HepG2 (cell line): Measurements from ENCODE around the gene NARF. TPM values are rescaled to one million over a fixed set of nuclear protein-coding genes. Genes with fewer than 3 reads are reported as not detected.

Source experiments
- ATF4 ChIP-seq, 2 experiments: fragments of 450-650 bp in 1 of 2; sonication (generic) in 1 of 2; formaldehyde crosslinking; IDR thresholded peaks; 2 replicates each; pipeline versions ENCODE4 v1.5.0 to v1.8.0; 2020 to 2022; ENCODE audit warnings: mild to moderate bottlenecking in 1 of 2, missing genetic modification reagents in 1 of 2
- ATRX ChIP-seq: sonication (generic); formaldehyde crosslinking; IDR thresholded peaks from 2 replicates; pipeline ENCODE4 v1.4.0; 2020; ENCODE audit warnings: missing genetic modification reagents, borderline replicate concordance
- EP300 ChIP-seq, 3 experiments: sonication (generic) in 1 of 3; formaldehyde crosslinking in 1 of 3; IDR thresholded peaks; 2 replicates each; pipeline versions ENCODE4 v1.5.1 to v1.6.1; 2011 to 2020; ENCODE audit warnings: low read depth in 2 of 3, low read length in 2 of 3, borderline replicate concordance in 1 of 3, improper control_type of control experiment in 1 of 3, mild to moderate bottlenecking in 1 of 3, missing genetic modification reagents in 1 of 3, moderate library complexity in 1 of 3
- GTF3A ChIP-seq: sonication (generic); formaldehyde crosslinking; conservative IDR thresholded peaks from 2 replicates; pipeline ENCODE4 v1.4.0; 2020; ENCODE audit warnings: mild to moderate bottlenecking, missing genetic modification reagents
- KDM5A ChIP-seq: fragments of 200-600 bp; sonication (generic); IDR thresholded peaks from 2 replicates; pipeline ENCODE4 v1.7.0; 2018; ENCODE audit warnings: antibody characterized with exemption, mild to moderate bottlenecking, low read length, borderline replicate concordance
- KLF13 ChIP-seq: sonication (generic); formaldehyde crosslinking; IDR thresholded peaks from 2 replicates; pipeline ENCODE4 v1.4.0; 2020; ENCODE audit warnings: mild to moderate bottlenecking, missing genetic modification reagents
- MAF1 ChIP-seq: sonication (generic); formaldehyde crosslinking; IDR thresholded peaks from 2 replicates; pipeline ENCODE4 v1.5.0; 2020; ENCODE audit warnings: missing genetic modification reagents, borderline replicate concordance
- MEF2D ChIP-seq: sonication (generic); formaldehyde crosslinking; IDR thresholded peaks from 2 replicates; pipeline ENCODE4 v1.5.1; 2020; ENCODE audit warnings: mild to moderate bottlenecking, missing genetic modification reagents
- MXD1 ChIP-seq: sonication (generic); formaldehyde crosslinking; IDR thresholded peaks from 2 replicates; pipeline ENCODE4 v1.4.0; 2020; ENCODE audit warnings: mild to moderate bottlenecking, missing genetic modification reagents
- SNAPC4 ChIP-seq: sonication (generic); formaldehyde crosslinking; IDR thresholded peaks from 2 replicates; pipeline ENCODE4 v1.4.0; 2020; ENCODE audit warnings: mild to moderate bottlenecking, missing genetic modification reagents
- U2AF2 ChIP-seq: fragments of 200-400 bp; formaldehyde crosslinking; IDR thresholded peaks from 2 replicates; pipeline ENCODE4 v1.6.1; 2017; ENCODE audit warnings: low read depth, mild to moderate bottlenecking, low read length
- ZBTB39 ChIP-seq: sonication (generic); formaldehyde crosslinking; IDR thresholded peaks from 2 replicates; pipeline ENCODE4 v1.5.0; 2020; ENCODE audit warnings: missing genetic modification reagents
- ZFP36L2 ChIP-seq: sonication (generic); formaldehyde crosslinking; IDR thresholded peaks from 2 replicates; pipeline ENCODE4 v1.4.0; 2020; ENCODE audit warnings: missing genetic modification reagents
- ZMYM3 ChIP-seq: sonication (generic); formaldehyde crosslinking; IDR thresholded peaks from 2 replicates; pipeline ENCODE4 v1.5.1; 2020; ENCODE audit warnings: mild to moderate bottlenecking, missing genetic modification reagents
- ZNF143 ChIP-seq: sonication (generic); formaldehyde crosslinking; IDR thresholded peaks from 2 replicates; pipeline ENCODE4 v1.4.0; 2020; ENCODE audit warnings: missing genetic modification reagents
- ZNF235 ChIP-seq: sonication (generic); formaldehyde crosslinking; IDR thresholded peaks from 2 replicates; pipeline ENCODE4 v1.8.1; 2023; ENCODE audit warnings: mild to moderate bottlenecking, missing genetic modification reagents, borderline replicate concordance
- ZNF460 ChIP-seq: sonication (generic); formaldehyde crosslinking; IDR thresholded peaks from 2 replicates; pipeline ENCODE4 v1.5.1; 2020; ENCODE audit warnings: missing genetic modification reagents, mild to moderate bottlenecking, borderline replicate concordance
- ZNF501 ChIP-seq: sonication (generic); formaldehyde crosslinking; IDR thresholded peaks from 2 replicates; pipeline ENCODE4 v1.5.1; 2020; ENCODE audit warnings: mild to moderate bottlenecking, moderate library complexity, missing genetic modification reagents
- ZNF782 ChIP-seq: sonication (generic); formaldehyde crosslinking; IDR thresholded peaks from 2 replicates; pipeline ENCODE4 v1.4.0; 2020; ENCODE audit warnings: missing genetic modification reagents, mild to moderate bottlenecking, borderline replicate concordance
- polyA plus RNA-seq, 8 experiments: library from polyadenylated mRNA; depleted of rRNA in 3 of 8; stranded (reverse) in 7 of 8; unstranded in 1 of 8; fragments of >200 nt; fragmentation: Illumina TruSeq in 4 of 8; extraction: Trizol in 4 of 8; gene quantifications; 2 replicates each; pipeline versions ENCODE4 v1.2.1 to v1.2.3, GENCODE V29; 2011 to 2016; ENCODE audit warnings: low read depth in 4 of 8, missing spikeins in 1 of 8, mixed read lengths in 1 of 8; ENCODE audit not compliant: insufficient read depth in 1 of 8
- total RNA-seq, 5 experiments: library from RNA; depleted of rRNA; stranded (reverse); fragments of >200 nt; fragmentation: Illumina TruSeq; extraction: Trizol; gene quantifications; 2 replicates each; pipeline ENCODE4 v1.2.3, GENCODE V29; 2016; ENCODE audit warnings: low read depth in 1 of 5

The NARF gene
- total and polyA plus RNA-seq, 2 of the 13 experiments (the other 11 are each of a cell fraction or from before 2014, with no cell fraction given) = 61.1 to 144 TPM

- TF ChIP-seq ZNF460 (CRISPR knock-in tag) (no peak), ZMYM3 (CRISPR knock-in tag) (peak; percentile 43; the same call in 1 of the 2 replicates), ZNF143 (peak; percentile 51; the same call in 1 of the 2 replicates), MXD1 (peak; percentile 92), KDM5A (peak; percentile 64; the same call in 1 of the 2 replicates), SNAPC4 (peak; percentile 94), MEF2D (CRISPR knock-in tag) (peak; percentile 95), ATF4 (CRISPR knock-in tag; IDR thresholded peaks at IDR 0.05) (no peak), ZNF501 (CRISPR knock-in tag) (peak; percentile 99), MAF1 (peak; percentile 97), GTF3A (CRISPR knock-in tag) (no peak), U2AF2 (no peak), ATRX (CRISPR knock-in tag) (no peak), ZNF235 (peak; percentile 88; the same call in 1 of the 2 replicates), KLF13 (CRISPR knock-in tag) (peak; percentile 81), ZBTB39 (no peak), ZFP36L2 (CRISPR knock-in tag) (peak; percentile 91; the same call in 1 of the 2 replicates), ZNF782 (CRISPR knock-in tag) (peak; percentile 61; the same call in 1 of the 2 replicates), EP300 (IDR thresholded peaks at IDR 0.05; ENCODE audit: low read depth in 2 of 2, low read length in 2 of 2) (peak in 1 of 2 experiments; percentile 7; a peak in 1 of 4 replicates), EP300 (CRISPR knock-in tag; IDR thresholded peaks at IDR 0.05; ENCODE audit: borderline replicate concordance) (0 out of 2 replicates have a peak, but pooled peaks have one; percentile 14)
These were observed 43.8 kb upstream of the NARF start (continued) for GRCh38 chr17:82414548-82415281.
